Measurements from ENCODE around the gene IKZF1.

Gene IKZF1

GRCh38 chr7:50308532-50309385 is 4.2 kb downstream of the IKZF1 start:
- DNase-seq (ENCODE audit: low read depth in 2 of 2): no peak

- no peak for DNase-seq (ENCODE audit: low read depth in 2 of 2)
Observed at GRCh38 chr7:50309721-50310120, 5.2 kb downstream of the IKZF1 start.

- DNase-seq (ENCODE audit: low read depth in 2 of 2): no peak
Observed at GRCh38 chr7:50310361-50310760, 5.8 kb downstream of the IKZF1 start.

DNA sequence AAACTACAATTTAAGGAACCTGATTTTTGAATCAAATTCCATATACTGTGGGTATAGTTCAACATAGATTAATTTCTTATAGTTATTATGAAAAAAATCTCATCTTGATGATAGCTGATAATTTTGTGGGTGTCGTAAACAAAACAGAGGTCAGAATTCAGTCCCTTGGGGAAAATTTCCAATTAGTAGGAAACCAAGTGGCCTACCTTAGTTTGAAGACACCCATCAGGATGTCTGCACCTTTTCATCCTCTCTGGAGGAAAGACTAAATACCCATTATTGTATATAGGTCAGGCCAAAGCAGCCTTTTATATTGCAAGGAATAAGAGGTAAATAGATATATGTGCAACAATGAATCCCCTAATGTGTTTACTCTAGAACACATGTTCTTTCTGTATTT is 6.4 kb downstream of the IKZF1 start:
- DNase-seq (ENCODE audit: low read depth in 2 of 2): no peak

GRCh38 chr7:50312250-50313162 is 8.0 kb downstream of the IKZF1 start:
- DNase-seq (ENCODE audit: low read depth in 2 of 2): no peak

- DNase-seq (ENCODE audit: low read depth in 2 of 2): no peak
Observed at GRCh38 chr7:50314836-50315592, 10.5 kb downstream of the IKZF1 start.

DNA sequence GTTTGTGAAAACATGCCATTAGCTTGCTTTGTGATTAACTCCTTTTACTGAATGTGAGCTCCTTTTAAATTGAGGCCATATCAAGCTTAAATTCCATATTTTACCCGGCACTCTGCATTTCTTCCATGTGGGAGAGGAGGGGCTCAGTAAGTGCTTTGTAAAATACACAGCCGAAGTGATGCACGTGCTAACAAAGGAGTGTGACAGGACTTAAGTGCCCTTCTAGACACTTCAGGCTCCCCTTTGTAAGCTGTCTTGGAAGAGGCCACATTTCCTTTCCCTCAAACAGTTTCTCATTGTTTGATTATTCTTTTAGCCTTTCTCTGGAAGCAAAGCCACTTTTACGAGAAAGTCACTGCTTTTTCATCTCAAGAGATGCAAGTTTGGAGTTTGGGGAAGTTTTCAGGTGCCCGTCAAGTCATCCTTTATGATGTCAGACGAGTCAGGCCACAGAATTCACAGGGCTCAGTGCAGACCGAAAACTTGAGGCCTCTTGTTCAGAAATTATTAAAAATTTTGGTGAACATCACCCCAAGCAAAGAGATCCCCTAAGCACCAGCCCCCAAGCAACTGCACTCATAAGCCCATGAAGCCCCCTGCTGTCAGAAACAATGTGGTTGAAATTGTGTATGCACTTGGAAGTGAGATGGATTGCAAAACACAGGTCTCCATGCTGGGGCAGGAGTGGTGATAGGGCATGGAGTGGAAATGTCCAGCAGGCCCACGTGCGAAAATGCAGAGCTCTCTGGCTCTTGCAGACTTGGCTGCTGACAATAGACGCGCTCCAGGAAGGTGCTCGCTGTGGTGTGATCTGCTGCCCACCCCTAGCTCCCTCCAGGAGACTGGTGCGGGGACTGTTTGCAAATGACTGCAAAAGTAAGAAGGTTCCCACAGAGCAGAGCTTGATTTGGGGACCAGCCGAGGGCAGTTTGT is 11.5 kb downstream of the IKZF1 start:
- no peak for DNase-seq (ENCODE audit: low read depth in 2 of 2)

DNA sequence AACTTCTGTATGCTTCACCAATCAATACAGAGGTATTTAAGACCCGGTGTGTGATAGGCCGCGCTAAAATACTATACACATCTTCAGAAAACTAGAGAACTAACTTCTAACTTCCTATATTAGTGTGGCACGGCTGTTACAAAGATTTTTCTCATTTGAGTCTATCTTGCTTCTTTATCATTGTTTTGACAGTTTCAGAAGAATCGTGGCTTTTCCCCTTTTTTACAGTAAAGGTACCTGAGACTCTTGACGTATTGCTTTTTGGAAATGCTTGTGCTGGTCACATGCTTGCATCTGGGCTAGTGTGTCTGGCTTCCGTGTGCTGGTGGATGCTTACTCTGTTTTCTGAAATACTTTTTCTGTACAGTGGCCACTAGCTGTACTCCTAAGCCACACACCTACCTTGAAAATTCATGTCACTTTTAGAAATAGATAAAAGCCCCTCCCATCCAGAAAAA is 12.7 kb downstream of the IKZF1 start:
- DNase-seq (ENCODE audit: low read depth in 2 of 2): no peak

DNA sequence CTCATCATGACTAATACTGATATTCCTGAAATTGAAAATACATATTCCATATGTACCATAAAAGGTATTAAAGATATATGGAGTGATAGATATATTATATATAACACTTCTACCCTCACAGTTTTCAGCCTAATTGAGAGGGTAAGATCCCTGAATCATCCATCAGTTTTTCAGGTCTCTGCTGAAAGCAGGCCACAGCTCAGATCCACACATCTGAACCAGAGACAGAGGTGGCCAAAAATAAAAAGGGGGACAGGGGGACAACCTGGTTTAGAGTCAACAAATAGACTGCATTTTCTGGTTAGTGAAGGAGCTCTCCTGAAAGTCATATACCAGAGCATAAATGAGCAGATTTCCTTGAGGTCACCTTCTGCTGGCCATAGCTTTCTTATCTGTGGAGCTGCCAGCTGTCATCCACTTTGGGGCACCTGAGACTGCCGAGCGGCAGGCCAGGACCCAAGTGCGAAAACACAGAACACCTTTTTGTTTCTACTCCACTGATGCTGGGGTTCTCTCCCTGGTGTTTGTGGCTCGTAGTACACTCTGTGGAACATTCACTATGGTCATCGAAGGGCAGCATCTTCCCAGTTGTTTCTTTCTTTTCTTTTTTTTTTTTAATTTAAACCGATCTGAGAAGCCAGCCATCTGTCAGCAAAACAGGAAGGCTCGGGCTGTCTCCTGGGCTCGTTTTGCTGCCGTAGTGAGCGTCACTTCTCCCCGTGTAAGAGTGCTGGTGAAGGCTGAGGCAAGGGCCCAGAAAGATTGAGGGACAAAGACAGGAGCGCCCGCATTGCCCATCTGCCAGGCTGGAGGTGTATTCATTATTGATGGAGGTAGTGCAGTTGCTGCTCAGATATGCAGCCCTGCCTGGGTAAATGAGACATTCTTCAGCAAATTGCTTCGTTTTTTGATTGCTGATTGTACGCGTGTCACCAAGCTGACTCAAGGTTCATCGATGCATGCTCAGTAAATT is 13.5 kb downstream of the IKZF1 start:
- DNase-seq (ENCODE audit: low read depth in 2 of 2): no peak

- DNase-seq (ENCODE audit: low read depth in 2 of 2): no peak
Observed at GRCh38 chr7:50321487-50322067, 17.1 kb downstream of the IKZF1 start.

DNA sequence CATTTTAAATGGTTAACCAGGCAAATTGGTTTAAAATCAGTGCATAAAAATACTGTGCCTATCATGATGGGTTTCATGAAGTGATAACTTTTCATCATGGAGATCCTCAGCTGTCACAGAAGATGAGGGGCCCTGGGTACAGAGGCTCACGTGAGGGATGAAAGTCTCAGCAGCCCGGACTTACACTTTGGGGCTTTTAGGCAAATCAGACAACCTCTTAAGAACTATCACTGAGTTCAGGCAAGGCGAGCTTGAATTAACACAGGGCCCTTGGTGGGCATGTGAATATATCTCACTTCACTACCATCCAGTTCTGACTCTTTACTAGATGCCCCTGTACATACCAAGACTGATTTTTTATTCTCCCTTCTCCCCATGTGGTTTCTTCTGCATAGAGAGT is 19.6 kb downstream of the IKZF1 start:
- no peak for DNase-seq (ENCODE audit: low read depth in 2 of 2)

DNA sequence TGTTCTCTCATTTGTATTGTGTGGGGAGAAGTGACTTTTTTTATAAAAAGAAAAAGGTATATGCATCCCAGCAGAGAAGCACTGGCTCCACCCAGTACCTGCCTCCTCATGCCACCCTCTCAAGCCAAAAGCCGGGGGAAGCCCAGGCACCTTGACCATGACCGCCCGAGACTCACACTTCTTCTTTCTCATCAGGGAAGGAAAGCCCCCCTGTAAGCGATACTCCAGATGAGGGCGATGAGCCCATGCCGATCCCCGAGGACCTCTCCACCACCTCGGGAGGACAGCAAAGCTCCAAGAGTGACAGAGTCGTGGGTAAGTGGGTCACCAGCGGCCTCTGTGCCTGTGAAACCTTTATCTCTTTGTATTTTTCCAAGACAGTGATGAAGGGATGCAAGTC is 22.9 kb downstream of the IKZF1 start:
- DNase-seq (ENCODE audit: low read depth in 2 of 2): no peak

GRCh38 chr7:50329775-50330174 is 25.3 kb downstream of the IKZF1 start:
- DNase-seq (ENCODE audit: low read depth in 2 of 2): no peak

DNA sequence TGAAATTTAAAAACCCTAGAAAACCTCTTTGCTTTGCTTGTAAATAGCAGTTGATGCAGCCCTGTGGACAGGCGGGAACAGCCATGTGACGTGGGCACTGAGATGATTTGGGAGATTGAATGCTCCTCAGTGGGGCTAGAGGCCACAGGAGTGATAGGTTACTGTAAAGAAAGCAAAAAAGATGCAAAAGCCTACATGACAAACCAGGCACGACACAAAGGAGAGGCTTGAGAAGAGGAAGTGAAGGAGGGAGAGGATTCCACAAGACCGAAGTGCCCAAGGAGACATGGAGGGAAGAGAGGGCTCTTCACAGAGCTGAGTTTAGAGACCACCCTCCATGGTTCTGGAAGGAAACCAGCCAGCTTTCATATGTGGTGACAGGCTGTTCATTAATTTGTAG is 25.7 kb downstream of the IKZF1 start:
- DNase-seq (ENCODE audit: low read depth in 2 of 2): no peak

DNA sequence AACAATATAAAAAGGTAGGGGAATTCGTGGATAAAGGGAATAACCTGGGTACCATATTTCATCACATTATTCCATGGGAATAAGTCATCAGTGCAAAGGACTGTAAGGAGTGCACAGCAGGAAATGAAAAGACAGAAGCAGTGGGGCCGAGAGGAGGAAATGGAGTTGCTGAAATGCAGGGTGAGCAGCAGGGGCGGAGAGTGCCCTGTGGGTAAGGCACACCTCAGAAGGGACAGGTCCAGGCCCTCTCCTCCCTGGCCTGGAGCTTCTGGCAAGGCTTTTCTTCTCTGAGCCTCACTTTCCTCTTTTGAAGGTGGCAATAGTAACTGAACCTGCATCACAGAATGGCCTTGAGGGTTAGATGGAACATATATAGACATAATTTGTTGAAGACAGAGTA is 26.2 kb downstream of the IKZF1 start:
- no peak for DNase-seq (ENCODE audit: low read depth in 2 of 2)

DNA sequence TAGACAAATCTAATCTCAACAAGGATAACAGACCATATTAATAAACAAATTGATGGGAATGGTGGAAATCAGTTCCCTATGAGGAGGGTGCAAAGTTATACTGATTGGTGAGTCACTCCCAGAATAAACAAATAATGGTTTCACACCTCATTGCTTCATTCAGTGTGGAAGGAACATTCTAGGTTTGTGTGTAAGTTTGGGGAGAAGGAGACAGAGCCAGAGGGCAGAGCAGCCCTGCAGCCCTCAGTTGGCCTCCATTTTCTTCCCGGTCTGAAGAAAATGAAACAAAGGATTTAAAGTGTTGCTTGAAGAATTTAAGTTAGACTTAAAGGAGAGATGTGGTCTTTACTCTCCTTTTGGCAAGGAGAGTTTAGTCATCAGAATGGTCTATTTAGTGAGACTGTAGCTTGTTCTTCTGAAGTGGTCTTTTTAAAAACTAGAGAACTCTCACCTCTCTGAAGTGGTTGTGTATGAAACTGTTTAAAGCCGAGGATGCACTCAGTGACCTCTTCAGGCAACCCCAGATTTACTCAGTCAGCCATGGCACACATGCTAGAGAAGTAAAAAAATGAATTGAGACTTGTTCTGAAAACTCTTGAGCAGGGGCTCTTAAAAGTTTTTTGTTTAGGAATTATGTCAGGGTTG is 27.2 kb downstream of the IKZF1 start:
- DNase-seq (ENCODE audit: low read depth in 2 of 2): no peak

- DNase-seq (ENCODE audit: low read depth in 2 of 2): no peak
Observed at GRCh38 chr7:50332241-50333165, 28.0 kb downstream of the IKZF1 start.

- no peak for DNase-seq (ENCODE audit: low read depth in 2 of 2)
Observed at GRCh38 chr7:50333221-50333651, 28.7 kb downstream of the IKZF1 start.
